ENCODE data around the gene ESRRA.
"Not testable (repeated sequence)": the region's sequence is repeated elsewhere in the genome, so short reads cannot be mapped to it uniquely, and the experiment has no call there.

ESRRA gene

GRCh38 chr11:64314146-64314804 is 9.0 kb downstream of the ESRRA start:
- DNase-seq (ENCODE audit: low spot score): peak; percentile 45

GRCh38 chr11:64314805-64315561 is 9.7 kb downstream of the ESRRA start:
- DNase-seq (ENCODE audit: low spot score): no peak

GRCh38 chr11:64315667-64316526 is 10.6 kb downstream of the ESRRA start:
- not testable (repeated sequence) for DNase-seq (ENCODE audit: low spot score)

- DNase-seq (ENCODE audit: low spot score): peak; percentile 62
Observed at GRCh38 chr11:64316672-64317324, 11.5 kb downstream of the ESRRA start.

- DNase-seq (ENCODE audit: low spot score): peak; percentile 98
Observed at GRCh38 chr11:64317325-64317960, 12.1 kb downstream of the ESRRA start, which contains the start of gene TRMT112. Gene TRMT112, minus strand, starts transcription at chr11:64317559. Its CDS starts 33 bp downstream, at chr11:64317526.

- DNase-seq (ENCODE audit: low spot score): peak; percentile 97
Observed at GRCh38 chr11:64317961-64318765, 12.8 kb downstream of the ESRRA start, which contains the start of gene PRDX5. Gene PRDX5, plus strand, starts transcription at chr11:64318121. Its CDS starts 95 bp downstream, at chr11:64318216.

GRCh38 chr11:64318766-64319761 is 13.7 kb downstream of the ESRRA start:
- DNase-seq (ENCODE audit: low spot score): no peak

- DNase-seq (ENCODE audit: low spot score): no peak
Observed at GRCh38 chr11:64320556-64320955, 15.2 kb downstream of the ESRRA start.

- DNase-seq (ENCODE audit: low spot score): no peak
Observed at GRCh38 chr11:64321026-64321425, 15.7 kb downstream of the ESRRA start.

- DNase-seq (ENCODE audit: low spot score): no peak
Observed at GRCh38 chr11:64321533-64321932, 16.2 kb downstream of the ESRRA start.

GRCh38 chr11:64322925-64323260 is 17.6 kb downstream of the ESRRA start:
- DNase-seq (ENCODE audit: low spot score): no peak

GRCh38 chr11:64323373-64323772 is 18.0 kb downstream of the ESRRA start:
- DNase-seq (ENCODE audit: low spot score): no peak

- not testable (repeated sequence) for DNase-seq (ENCODE audit: low spot score)
Observed at GRCh38 chr11:64323984-64324383, 18.7 kb downstream of the ESRRA start.

GRCh38 chr11:64324692-64325469 is 19.6 kb downstream of the ESRRA start:
- no peak for DNase-seq (ENCODE audit: low spot score)

- DNase-seq (ENCODE audit: low spot score): no peak
Observed at GRCh38 chr11:64327375-64327774, 22.1 kb downstream of the ESRRA start.

- no peak for DNase-seq (ENCODE audit: low spot score)
Observed at GRCh38 chr11:64327993-64328392, 22.7 kb downstream of the ESRRA start.

GRCh38 chr11:64330888-64331287 is 25.6 kb downstream of the ESRRA start:
- DNase-seq (ENCODE audit: low spot score): no peak

- DNase-seq (ENCODE audit: low spot score): peak; percentile 95
Observed at GRCh38 chr11:64331569-64332371, 26.4 kb downstream of the ESRRA start.
